ENCODE results near the gene EHD1. TPM values are rescaled to one million over a fixed set of nuclear protein-coding genes. Genes with fewer than 3 reads are reported as not detected.
A peak's percentile ranks its signal among the peaks of the same experiment; 100 is the strongest.

Gene EHD1
- total RNA-seq, 2 donors from 2014 or later: 18.7 to 45.2 TPM

- 23 to 34% methylated on average over 13 to 14 of the region's 14 CpGs for WGBS, 2 donors
- Histone ChIP-seq H3K4me3 (no peak overlapping the region), H3K36me3 (replicated peaks in 1 of 2; ENCODE audit: insufficient read depth in 1 of 2, low read depth in 2 of 2) (peaks cover 0 to 11% of the 10 kb centered on the region in 2 donors), H3K27ac (peak overlapping the region; percentile 69 to 91 (median 86)), H3K27me3 (no peaks in the 10 kb centered on the region), H3K4me1 (peaks cover 52% of the 10 kb centered on the region), H3K9me3 (no peaks in the 10 kb centered on the region)
- ATAC-seq: peak; percentile 63
- intact Hi-C loops (cut with DNase I): no loop called here
- DNase-seq: peak; percentile 84 to 89 (median 85)
- TF ChIP-seq POLR2A (IDR thresholded peaks at IDR 0.05) (no peak), CTCF (IDR thresholded peaks at IDR 0.05) (peak; percentile 65 to 90 (median 83))
These were observed 15.8 kb upstream of the EHD1 start for GRCh38 chr11:64894070-64894811.

GRCh38 chr11:64893194-64894069 is 15.0 kb upstream of the EHD1 start:
- H3K27ac ChIP-seq: peak overlapping the region; percentile 69 to 91 (median 86)
- WGBS, 2 donors: 23 to 25% methylated on average over 8 to 21 of the region's 25 CpGs
- DNase-seq: peak; percentile 81 to 91 (median 88)
- H3K36me3 ChIP-seq (replicated peaks in 1 of 2; ENCODE audit: insufficient read depth in 1 of 2, low read depth in 2 of 2): peaks cover 0 to 10% of the 10 kb centered on the region in 2 donors
- no peaks in the 10 kb centered on the region for H3K27me3 ChIP-seq
- intact Hi-C loops (cut with DNase I): no loop called here
- no peaks in the 10 kb centered on the region for H3K9me3 ChIP-seq
- TF ChIP-seq CTCF (IDR thresholded peaks at IDR 0.05) (peak in 5 of 7 experiments; percentile 12 to 66 (median 57)), POLR2A (IDR thresholded peaks at IDR 0.05) (peak; percentile 47 to 84 (median 74))
- ATAC-seq: peak; percentile 82
- H3K4me1 ChIP-seq: peaks cover 60% of the 10 kb centered on the region
- peak overlapping the region; percentile 14 to 24 for H3K4me3 ChIP-seq

GRCh38 chr11:64892838-64893193 is 14.4 kb upstream of the EHD1 start:
- peaks cover 66% of the 10 kb centered on the region for H3K4me1 ChIP-seq
- DNase-seq: peak in 2 of 4 donors; percentile 35
- peak overlapping the region; percentile 14 to 24 for H3K4me3 ChIP-seq
- H3K27me3 ChIP-seq: no peaks in the 10 kb centered on the region
- H3K9me3 ChIP-seq: no peaks in the 10 kb centered on the region
- WGBS, 2 donors: 40 to 48% methylated on average over 3 to 10 of the region's 10 CpGs
- ATAC-seq: peak; percentile 18
- intact Hi-C loops (cut with DNase I): no loop called here
- TF ChIP-seq CTCF (IDR thresholded peaks at IDR 0.05) (no peak), POLR2A (IDR thresholded peaks at IDR 0.05) (no peak)
- H3K27ac ChIP-seq: peak overlapping the region; percentile 69 to 91 (median 86)
- peaks cover 0 to 4% of the 10 kb centered on the region in 2 donors for H3K36me3 ChIP-seq (replicated peaks in 1 of 2; ENCODE audit: insufficient read depth in 1 of 2, low read depth in 2 of 2)

- peak in 1 of 4 donors; percentile 25 for DNase-seq
- no peak for ATAC-seq
- Histone ChIP-seq H3K9me3 (no peaks in the 10 kb centered on the region), H3K27ac (peak overlapping the region; percentile 63 to 91 (median 86)), H3K4me3 (peak overlapping the region; percentile 14 to 24), H3K27me3 (no peaks in the 10 kb centered on the region), H3K4me1 (peaks cover 70% of the 10 kb centered on the region), H3K36me3 (replicated peaks in 1 of 2; ENCODE audit: insufficient read depth in 1 of 2, low read depth in 2 of 2) (peaks cover 0 to 2% of the 10 kb centered on the region in 2 donors)
- WGBS, 2 donors: 30 to 43% methylated on average over 6 to 11 of the region's 11 CpGs
- TF ChIP-seq POLR2A (IDR thresholded peaks at IDR 0.05) (no peak), CTCF (IDR thresholded peaks at IDR 0.05) (no peak)
- intact Hi-C loops (cut with DNase I): no loop called here
These were observed 14.0 kb upstream of the EHD1 start for GRCh38 chr11:64892411-64892831.

Measured in body of pancreas (tissue), 4 donors.